ENCODE measurements around the gene TTC9B.

TTC9B gene

GRCh38 chr19:40232949-40233810 lies 15.0 kb upstream of the TTC9B start:
- ChIA-PET CTCF (interaction anchor here (1.3 kb wide), 1 partner anchor 12 kb away, joined by 3 read pairs; no protein-coding TSS in a partner anchor), POLR2A (no interaction called here)
- no peak for DNase-seq (ENCODE audit: low read depth, low spot score)
- TF ChIP-seq CTCF (IDR thresholded peaks at IDR 0.05; ENCODE audit: insufficient read depth, low read length, missing control alignments) = no peak
- H3K4me3 ChIP-seq (ENCODE audit: low read depth, low read length) = no peak overlapping the region

GRCh38 chr19:40232479-40232878 lies 14.3 kb upstream of the TTC9B start:
- DNase-seq (ENCODE audit: low read depth, low spot score) = no peak
- TF ChIP-seq CTCF (IDR thresholded peaks at IDR 0.05; ENCODE audit: insufficient read depth, low read length, missing control alignments) = no peak
- CTCF ChIA-PET = interaction anchor here (0.9 to 1.3 kb wide), 2 partner anchors 12 to 13 kb away, joined by 3 read pairs; no protein-coding TSS in a partner anchor
- no peak overlapping the region for H3K4me3 ChIP-seq (ENCODE audit: low read depth, low read length)
- POLR2A ChIA-PET = no interaction called here

- POLR2A ChIA-PET = no interaction called here
- H3K4me3 ChIP-seq (ENCODE audit: low read depth, low read length) = no peak overlapping the region
- CTCF ChIA-PET = interaction anchor here (0.9 to 1.6 kb wide), 6 partner anchors 9 to 92 kb away, joined by 3 to 4 read pairs (median 3); partner anchors contain the start of gene TTC9B
- no peak for TF ChIP-seq CTCF (IDR thresholded peaks at IDR 0.05; ENCODE audit: insufficient read depth, low read length, missing control alignments)
- DNase-seq (ENCODE audit: low read depth, low spot score) = no peak
These were observed 13.6 kb upstream of the TTC9B start for GRCh38 chr19:40231544-40232424.

GRCh38 chr19:40231057-40231456 lies 12.9 kb upstream of the TTC9B start:
- TF ChIP-seq CTCF (IDR thresholded peaks at IDR 0.05; ENCODE audit: insufficient read depth, low read length, missing control alignments) = no peak
- ChIA-PET POLR2A (no interaction called here), CTCF (interaction anchor here (1.0 to 1.6 kb wide), 5 partner anchors 10 to 92 kb away, joined by 3 to 4 read pairs (median 3); partner anchors contain the start of gene TTC9B)
- DNase-seq (ENCODE audit: low read depth, low spot score) = no peak
- no peak overlapping the region for H3K4me3 ChIP-seq (ENCODE audit: low read depth, low read length)

GRCh38 chr19:40229926-40230417 lies 11.8 kb upstream of the TTC9B start:
- TF ChIP-seq CTCF (IDR thresholded peaks at IDR 0.05; ENCODE audit: insufficient read depth, low read length, missing control alignments) = no peak
- DNase-seq (ENCODE audit: low read depth, low spot score) = no peak
- no peak overlapping the region for H3K4me3 ChIP-seq (ENCODE audit: low read depth, low read length)
- POLR2A ChIA-PET = no interaction called here
- CTCF ChIA-PET = interaction anchor here (0.6 to 1.7 kb wide), 4 partner anchors 9 to 88 kb away, joined by 3 read pairs; no protein-coding TSS in a partner anchor

Data from AG04449 (cell line).